NCI-H128 (cell line): ENCODE results near the gene CCN2.
"Not testable (repeated sequence)": the region's sequence is repeated elsewhere in the genome, so short reads cannot be mapped to it uniquely, and the experiment has no call there.

Experiments used
- DNase-seq: peaks from one replicate; lab custom pipeline; 2025; ENCODE audit not compliant: unreplicated experiment; lab: John Stamatoyannopoulos, UW

Gene CCN2

DNA sequence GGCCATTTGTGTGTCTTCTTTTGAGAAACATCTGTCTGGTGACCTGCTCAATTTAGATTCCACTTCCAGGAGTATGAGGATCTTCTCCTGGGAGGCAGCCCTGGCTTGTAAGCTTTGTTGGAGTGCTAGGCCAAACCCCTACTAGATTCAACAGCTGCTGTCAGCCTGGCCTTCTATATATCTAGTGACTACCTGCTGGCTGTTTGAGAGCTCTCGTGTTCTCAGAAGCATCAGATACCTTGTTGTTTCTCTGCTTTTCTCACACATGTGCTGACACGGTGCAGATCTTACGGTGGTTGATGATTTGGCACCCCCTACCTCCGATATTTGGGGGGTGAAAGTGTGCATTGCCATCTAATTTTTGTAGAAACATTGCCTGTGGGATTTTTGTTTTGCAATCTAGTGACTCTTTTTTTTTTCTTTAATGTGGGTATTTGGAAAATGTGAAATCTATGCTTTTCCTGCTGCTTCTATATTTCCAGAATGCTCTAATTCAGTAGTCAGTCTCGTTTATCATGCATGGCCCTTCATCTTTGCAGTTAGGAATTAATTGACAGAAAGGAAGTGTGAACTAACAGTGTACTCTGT lies 4.7 kb downstream of the CCN2 start:
- no peak for DNase-seq

GRCh38 chr6:131945971-131946370 lies 5.2 kb downstream of the CCN2 start:
- no peak for DNase-seq

DNA sequence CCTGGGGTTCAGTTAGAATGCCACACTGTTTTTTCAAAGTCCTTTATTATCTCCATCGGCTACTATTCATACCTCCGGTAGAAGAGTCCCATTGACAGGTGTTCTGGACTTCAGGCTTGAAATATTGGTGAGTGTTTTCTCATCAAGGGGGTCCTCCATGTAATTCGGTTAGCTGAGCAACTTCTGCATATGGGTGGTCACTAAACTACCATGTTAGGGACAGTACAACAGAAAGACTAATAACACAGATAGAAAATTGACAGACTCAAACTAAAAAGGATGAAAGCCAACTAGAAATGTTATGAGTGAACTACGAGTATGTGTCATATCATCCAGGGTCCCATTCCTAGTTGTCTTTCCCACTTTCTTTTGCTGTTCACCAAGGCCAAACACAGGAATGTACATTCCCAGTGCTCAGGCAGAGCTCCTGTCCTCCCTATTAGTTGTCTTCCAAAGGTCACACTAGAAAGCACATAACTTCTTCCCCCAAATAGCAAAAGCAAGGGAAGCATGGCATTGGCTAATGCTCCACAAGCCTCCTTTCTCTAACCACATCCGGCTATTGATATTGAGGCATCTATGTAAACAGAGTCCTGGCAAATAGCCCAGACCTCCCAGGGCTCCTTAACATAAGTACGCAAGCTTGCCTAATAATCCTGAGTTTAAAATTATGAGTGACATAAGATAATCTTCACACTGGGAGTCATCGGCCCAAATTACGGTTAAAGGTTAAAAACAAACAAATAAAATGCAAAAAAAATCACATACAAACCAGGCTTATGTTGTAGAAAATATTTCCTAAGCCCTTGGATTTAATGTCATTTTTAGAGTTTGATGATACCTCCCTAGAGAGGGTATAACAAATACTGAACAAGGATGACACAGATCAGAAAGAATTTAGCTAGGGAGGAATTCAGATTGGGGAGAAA lies 13.2 kb downstream of the CCN2 start:
- DNase-seq, result no peak

- no peak for DNase-seq
Measured at GRCh38 chr6:131937226-131937625, 13.9 kb downstream of the CCN2 start.

DNA sequence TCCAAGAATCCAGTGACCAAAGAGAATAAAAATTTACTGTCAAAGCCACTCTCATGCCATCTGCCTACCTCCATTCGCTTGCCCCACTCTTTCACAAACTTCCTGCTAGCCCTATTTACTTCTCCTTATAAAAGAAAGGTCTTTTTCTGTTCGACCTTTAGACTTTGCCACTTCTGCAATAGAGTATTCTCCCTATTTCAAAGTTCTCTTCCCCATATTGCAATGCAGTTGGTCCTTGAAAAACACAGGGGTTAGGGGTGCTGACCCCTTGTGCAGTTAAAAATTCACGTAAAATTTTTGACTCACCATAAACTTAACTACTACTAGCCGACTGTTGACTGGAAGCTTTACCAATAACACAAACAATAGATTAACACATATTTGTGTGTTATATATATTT lies 15.0 kb downstream of the CCN2 start:
- DNase-seq, result no peak

GRCh38 chr6:131931063-131931750 lies 20.0 kb downstream of the CCN2 start:
- no peak for DNase-seq

GRCh38 chr6:131929976-131930375 lies 21.2 kb downstream of the CCN2 start:
- DNase-seq, result no peak

GRCh38 chr6:131929264-131929663 lies 21.9 kb downstream of the CCN2 start:
- no peak for DNase-seq

DNA sequence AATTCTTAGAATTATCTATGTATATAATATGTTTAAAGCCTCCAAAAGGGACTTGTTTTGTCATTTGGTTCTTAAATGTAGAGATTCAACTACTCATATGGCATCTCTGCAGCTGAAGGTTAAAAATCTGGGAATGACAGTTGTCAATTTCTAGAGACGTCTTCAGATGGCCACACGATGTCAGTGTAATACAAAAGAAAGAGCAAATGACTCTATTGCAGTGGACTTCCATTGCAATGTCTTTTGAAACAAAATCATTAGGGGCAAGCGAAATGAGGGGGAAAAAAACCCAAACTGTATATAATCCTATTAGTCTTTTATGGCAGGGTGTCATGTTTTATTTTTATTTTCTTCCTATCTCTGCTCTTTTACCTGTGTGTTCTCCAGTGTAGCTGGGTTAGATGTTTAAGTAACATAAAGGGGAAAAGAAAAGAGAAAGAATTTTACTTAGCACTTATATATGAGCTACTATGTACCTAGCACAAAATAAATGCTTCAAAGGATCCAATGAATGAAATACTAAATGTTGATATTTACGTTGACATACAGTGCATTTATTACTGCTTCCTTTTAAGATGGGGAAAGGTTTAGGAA lies 26.2 kb downstream of the CCN2 start:
- DNase-seq, result no peak

GRCh38 chr6:131923356-131923755 lies 27.8 kb downstream of the CCN2 start:
- no peak for DNase-seq

DNA sequence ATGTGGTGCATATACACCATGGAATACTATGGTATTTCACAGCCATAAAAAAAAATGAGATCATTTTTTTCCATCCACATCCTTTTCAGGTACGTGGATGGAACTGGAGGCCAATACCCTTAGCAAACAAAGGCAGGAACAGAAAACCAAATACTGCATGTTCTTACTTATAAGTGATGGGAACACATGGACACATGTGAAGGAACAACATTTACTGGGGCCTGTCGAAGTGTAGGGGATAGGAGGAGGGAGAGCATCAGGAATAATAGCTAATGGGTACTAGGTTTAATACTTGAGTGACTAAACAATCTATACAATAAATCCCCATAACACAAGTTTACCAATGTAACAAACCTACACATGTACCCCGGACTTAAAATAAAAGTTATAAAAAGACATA lies 30.5 kb downstream of the CCN2 start:
- no peak for DNase-seq

DNA sequence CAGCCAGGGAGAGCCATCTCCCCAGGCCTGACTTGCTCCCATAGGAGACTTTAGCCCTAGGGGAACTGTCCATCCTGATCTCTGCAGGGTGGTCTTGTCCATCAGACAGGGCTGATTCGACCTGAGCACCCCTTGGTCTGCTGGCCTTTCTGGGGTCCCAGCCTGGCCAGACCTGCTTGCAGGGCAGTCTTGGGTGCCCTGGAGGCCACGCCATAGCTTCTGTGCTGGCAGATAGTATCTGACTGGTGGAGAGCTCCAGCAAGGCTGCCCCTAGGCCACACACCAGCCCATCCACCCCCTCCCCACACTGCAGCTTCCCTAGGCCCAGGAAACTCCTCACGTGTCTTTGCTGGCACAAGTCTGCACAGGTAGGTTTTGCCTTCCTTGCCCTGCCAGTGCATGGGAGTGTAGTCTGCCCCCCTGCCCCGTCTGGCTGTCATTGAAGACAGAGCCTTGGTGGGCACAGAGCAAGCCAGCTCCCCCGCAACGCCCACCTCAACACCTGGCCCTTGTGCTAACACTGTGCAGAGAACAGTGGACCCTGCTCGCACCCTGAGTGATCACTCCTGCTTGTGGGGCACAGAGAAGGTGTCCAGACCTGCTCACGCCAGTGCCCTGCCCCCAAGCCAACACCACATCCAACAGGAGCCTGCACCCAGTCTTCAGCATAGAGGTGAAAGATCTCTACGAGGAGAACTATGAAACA lies 32.4 kb downstream of the CCN2 start:
- no peak for DNase-seq

DNA sequence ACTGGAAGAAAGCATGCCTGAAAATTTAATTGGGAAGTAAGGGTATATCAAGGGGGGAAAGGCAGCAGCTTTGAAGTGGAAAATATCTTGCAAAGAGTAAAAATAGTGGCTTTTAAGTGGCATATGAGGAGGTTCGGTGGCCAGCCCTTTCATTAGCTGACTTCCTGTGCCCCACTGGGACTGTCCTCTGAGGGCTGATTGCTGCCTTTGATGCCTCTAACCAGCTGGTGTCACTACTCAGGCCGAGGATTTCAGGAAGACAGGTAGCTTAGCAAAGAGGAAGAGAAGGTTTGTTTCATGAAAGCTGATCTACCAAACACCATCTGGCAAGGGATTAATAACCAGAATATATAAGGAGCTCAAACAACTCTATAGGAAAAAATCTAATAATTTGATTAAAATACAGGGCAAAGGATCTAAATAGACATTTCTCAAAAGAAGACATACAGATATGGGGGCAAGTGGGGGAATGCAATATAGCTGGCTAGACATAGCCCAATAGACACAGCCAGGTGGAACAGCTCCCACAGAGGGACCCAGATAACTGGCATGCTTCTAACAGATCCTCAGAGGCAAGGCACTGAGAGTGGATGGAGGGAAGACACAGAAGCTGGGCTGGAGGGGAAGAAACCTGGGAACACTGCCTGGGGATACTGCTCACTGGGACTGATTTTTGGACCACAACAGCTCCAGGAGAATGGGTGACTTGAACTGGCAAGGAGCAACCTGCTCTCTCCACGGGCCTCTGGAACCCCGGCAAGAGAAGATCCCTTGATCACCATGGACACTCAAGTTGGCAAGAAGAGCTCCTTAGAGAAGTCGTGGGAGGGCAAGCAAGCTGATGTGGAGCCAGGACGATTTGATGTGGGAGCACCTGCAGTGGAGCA lies 33.2 kb downstream of the CCN2 start:
- DNase-seq, result no peak

GRCh38 chr6:131917318-131917717 lies 33.9 kb downstream of the CCN2 start:
- DNase-seq, result no peak

DNA sequence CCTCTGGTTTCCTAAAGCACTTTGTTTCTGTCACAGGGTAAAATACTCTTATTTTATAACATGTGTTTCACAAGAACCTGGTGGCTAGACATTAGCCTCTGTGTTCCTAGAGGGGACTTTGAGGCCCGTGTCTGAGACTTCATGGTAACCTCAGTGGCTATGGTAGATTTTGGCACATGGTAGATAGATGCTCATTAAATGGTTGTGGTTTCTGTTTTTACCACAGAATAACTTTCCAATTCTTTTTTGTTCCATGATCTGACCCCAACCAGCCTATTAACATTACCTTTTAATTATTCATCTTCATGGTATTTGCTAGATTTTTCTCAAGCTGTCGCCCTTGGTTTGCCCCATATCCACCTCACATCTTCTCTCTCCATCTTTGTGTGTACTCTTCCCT lies 34.3 kb downstream of the CCN2 start:
- no peak for DNase-seq

GRCh38 chr6:131916091-131916796 lies 34.9 kb downstream of the CCN2 start:
- not testable (repeated sequence) for DNase-seq

GRCh38 chr6:131914967-131915751 lies 36.0 kb downstream of the CCN2 start:
- DNase-seq, result no peak

DNA sequence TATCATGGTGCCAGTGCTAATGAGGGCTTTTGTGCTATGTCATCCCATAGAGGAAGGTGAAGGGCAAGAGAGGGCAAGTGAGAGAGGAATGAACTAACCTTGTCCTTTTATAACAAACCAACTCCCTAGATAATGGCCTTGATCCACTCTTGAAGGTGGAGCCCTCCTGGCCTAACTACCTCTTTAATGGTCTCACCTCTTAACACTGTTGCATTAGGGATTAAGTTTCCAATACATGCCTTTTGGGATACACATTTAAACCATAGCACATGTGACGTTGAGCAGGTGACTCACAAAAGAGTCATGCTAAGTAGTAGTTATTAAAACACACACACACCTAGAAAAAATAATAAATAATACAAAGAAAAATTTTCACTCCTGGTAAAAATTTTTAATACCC lies 36.9 kb downstream of the CCN2 start:
- no peak for DNase-seq

DNA sequence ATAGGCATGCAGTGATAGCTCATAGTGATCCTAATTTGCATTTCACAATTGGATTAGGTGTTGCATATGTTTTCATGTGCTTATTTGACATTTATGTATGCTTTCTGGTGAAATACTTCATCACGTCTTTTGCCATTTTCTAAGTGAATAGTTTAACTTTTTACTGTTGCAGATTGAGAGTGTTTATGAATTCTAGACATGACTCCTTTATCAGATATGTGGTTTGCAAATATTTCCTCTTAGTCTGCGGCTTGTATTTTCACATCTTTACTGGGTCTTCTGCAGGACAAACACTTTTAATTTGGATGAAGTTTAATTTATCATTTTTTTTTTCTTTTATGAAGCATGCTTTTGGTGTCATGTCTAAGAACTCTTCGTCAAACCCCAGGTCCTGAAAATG lies 39.2 kb downstream of the CCN2 start:
- DNase-seq, result no peak
